ENCODE data around the gene LBX2. TPM values are rescaled to one million over a fixed set of nuclear protein-coding genes. Genes with fewer than 3 reads are reported as not detected.

Gene LBX2
- total RNA-seq, 4 donors from 2014 or later = 0.59 TPM; not detected in 3

DNA sequence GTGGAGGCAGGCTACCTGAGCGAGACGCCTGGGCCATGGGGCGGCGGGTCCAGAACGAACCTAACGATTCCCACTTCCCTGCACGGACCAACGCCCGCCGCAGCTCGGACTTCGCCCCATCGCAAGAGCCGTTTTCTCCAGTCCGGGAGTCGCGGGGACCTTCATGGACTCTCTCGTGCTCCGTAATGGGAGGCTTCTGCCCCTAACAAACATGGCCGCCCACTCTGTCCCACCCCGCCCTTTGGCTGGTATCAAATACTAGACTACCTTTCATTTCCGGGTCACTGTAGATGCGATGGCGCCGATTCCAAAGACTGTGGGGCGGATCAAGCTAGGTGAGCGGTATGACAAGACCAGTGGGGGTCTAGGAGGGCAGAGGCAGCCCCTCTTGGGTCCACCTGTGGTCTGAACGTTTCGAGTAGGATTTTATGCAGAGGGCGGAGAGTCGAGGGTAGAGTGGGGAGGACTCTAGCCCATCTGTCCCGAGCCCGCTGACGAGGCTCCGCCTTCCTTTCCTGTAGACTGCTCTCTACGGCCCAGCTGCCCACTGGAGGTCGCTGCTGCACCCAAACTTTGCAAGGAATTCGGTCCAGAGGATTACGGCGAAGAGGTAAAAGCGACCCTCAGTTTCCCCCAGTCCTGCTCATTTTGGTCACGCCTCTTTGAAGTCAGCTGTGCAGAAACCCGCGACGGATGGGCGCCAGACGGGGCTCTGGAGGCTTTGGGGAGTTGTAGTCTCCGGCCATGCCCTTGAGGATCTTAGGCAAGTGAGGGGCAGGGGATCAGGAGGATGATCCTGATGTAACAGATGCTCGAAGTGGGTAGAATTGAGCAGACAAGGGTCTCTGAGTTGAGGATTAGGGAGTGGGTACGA, 16.4 kb downstream of the LBX2 start, which contains the start of the genes CCDC142 and TTC31:
Gene CCDC142 (minus strand): TSS at position 198 of the 874 bp plus-strand sequence. CDS start 161 bp downstream, at position 37.
Gene TTC31 (plus strand): TSS at position 281 of the 874 bp plus-strand sequence. CDS start 15 bp downstream, at position 296.
- Histone ChIP-seq H3K4me1 (peaks cover 24 to 25% of the 10 kb centered on the region in 2 donors), H3K27me3 (no peaks in the 10 kb centered on the region), H3K9me3 (no peaks in the 10 kb centered on the region), H3K4me3 (peak within 1 kb of the TSS; percentile 82 to 97 (median 87)), H3K36me3 (peaks cover 0 to 33% of the 10 kb centered on the region in 2 donors), H3K27ac (peak within 1 kb of the TSS; percentile 83 to 94 (median 88))
- intact Hi-C loops (cut with DNase I; ENCODE audit: low total_unique reads) (loop anchor here (1.0 to 2.0 kb wide), 7 partner anchors 10 to 746 kb away; partner anchors contain the start of genes AUP1, HTRA2, INO80B and PCGF1), in situ Hi-C loops (cut with MboI; ENCODE audit: low sequenced_read_pairs in 4 of 4) (loop anchor here in 2 of 4 donors (5.0 to 10.0 kb wide), 2 partner anchors 49 to 102 kb away; no protein-coding TSS in a partner anchor)
- ATAC-seq (peak; percentile 99 to 100), DNase-seq (peak; percentile 96 to 97)
- peak; percentile 25 to 45 for TF ChIP-seq POLR2A (IDR thresholded peaks at IDR 0.05)
- TF ChIP-seq, protein P1, sequence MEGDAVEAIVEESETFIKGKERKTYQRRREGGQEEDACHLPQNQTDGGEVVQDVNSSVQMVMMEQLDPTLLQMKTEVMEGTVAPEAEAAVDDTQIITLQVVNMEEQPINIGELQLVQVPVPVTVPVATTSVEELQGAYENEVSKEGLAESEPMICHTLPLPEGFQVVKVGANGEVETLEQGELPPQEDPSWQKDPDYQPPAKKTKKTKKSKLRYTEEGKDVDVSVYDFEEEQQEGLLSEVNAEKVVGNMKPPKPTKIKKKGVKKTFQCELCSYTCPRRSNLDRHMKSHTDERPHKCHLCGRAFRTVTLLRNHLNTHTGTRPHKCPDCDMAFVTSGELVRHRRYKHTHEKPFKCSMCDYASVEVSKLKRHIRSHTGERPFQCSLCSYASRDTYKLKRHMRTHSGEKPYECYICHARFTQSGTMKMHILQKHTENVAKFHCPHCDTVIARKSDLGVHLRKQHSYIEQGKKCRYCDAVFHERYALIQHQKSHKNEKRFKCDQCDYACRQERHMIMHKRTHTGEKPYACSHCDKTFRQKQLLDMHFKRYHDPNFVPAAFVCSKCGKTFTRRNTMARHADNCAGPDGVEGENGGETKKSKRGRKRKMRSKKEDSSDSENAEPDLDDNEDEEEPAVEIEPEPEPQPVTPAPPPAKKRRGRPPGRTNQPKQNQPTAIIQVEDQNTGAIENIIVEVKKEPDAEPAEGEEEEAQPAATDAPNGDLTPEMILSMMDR (IDR thresholded peaks at IDR 0.05 in 4 of 5, conservative IDR thresholded peaks at IDR 0.05 in 1 of 5) = peak; percentile 74 to 90 (median 85)

DNA sequence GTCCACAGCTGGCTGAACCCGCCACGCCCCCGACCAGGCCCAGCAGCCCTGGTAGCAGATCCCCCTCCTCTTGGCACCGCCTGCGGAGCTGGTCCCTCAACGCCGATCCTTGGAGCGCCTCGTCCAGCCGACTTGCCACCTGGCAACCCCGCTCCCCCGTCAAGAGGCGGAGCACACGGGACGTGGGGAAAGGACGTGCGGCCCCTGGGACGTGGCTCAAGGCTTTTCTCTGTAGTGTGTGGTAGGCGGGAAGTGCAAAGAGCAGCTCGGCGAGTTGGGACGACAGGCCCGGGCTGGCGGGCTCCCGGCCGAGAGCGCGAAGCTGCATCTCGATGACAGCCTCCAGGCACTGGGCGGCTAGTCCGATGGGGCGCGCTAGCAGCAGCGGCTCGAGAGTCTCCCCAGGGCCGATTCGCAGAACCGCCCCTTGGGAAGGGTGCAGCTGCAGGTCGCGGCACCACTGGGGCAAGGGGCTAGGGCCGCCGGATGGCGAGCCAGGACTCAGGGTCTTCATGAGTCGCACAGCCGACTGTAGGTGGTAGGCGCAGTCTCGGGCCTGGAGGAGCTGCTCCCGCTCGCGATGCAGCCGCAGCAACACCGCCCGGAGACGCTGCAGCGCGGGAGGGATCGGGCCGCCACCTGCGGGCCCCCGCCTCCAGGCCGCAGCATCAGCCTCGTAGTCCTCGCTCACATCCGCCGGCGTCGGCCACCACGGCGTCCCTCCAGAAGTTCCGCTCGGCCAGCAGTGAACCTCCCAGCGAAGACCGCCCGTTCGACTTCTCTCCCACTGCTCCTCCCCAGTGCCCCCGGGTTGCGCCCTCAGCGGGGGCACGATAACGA, 17.2 kb downstream of the LBX2 start:
- Histone ChIP-seq H3K36me3 (peaks cover 0 to 40% of the 10 kb centered on the region in 2 donors), H3K27ac (peak overlapping the region; percentile 83 to 94 (median 88)), H3K27me3 (no peaks in the 10 kb centered on the region), H3K4me3 (peak overlapping the region; percentile 82 to 97 (median 87)), H3K9me3 (no peaks in the 10 kb centered on the region), H3K4me1 (peaks cover 24 to 25% of the 10 kb centered on the region in 2 donors)
- ATAC-seq (peak; percentile 44 to 45), DNase-seq (no peak)
- in situ Hi-C loops (cut with MboI; ENCODE audit: low sequenced_read_pairs in 4 of 4) (loop anchor here in 2 of 4 donors (5.0 to 10.0 kb wide), 2 partner anchors 50 to 103 kb away; no protein-coding TSS in a partner anchor), intact Hi-C loops (cut with DNase I; ENCODE audit: low total_unique reads) (loop anchor here (1.0 to 2.0 kb wide), 3 partner anchors 9 to 745 kb away; partner anchors contain the start of genes AUP1, HTRA2 and TPRKB)
- TF ChIP-seq POLR2A (IDR thresholded peaks at IDR 0.05) = no peak
- TF ChIP-seq, protein P1 (IDR thresholded peaks at IDR 0.05 in 4 of 5, conservative IDR thresholded peaks at IDR 0.05 in 1 of 5) = no peak

DNA sequence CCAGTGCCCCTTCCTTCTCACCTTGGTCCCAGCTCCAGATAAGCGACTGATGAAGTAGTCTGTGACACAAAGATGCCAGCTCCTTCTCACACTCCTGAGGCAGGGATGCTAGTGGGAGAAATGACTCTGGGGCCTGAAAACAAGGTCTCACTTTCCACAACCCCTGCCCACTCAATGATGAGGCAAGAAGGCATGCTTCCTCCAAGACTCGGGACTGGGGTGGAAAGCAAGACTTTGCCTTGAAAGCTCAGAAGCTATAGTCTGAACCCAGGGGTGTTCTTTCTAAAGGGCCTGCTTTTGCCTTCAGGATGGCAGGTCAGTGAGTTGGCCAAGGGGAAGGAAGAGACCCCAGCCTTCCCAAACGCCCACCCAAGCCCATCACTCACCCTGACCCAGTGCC, 18.0 kb downstream of the LBX2 start:
- ATAC-seq (no peak), DNase-seq (no peak)
- Histone ChIP-seq H3K27ac (peak overlapping the region; percentile 83 to 94 (median 88)), H3K36me3 (peaks cover 0 to 40% of the 10 kb centered on the region in 2 donors), H3K4me3 (peak overlapping the region; percentile 82 to 97 (median 87)), H3K9me3 (no peaks in the 10 kb centered on the region), H3K27me3 (no peaks in the 10 kb centered on the region), H3K4me1 (peaks cover 24 to 25% of the 10 kb centered on the region in 2 donors)
- intact Hi-C loops (cut with DNase I; ENCODE audit: low total_unique reads) = no loop called here
- in situ Hi-C loops (cut with MboI; ENCODE audit: low sequenced_read_pairs in 4 of 4) = loop anchor here in 2 of 4 donors (5.0 to 10.0 kb wide), 2 partner anchors 51 to 103 kb away; no protein-coding TSS in a partner anchor
- TF ChIP-seq, protein P1 (IDR thresholded peaks at IDR 0.05 in 4 of 5, conservative IDR thresholded peaks at IDR 0.05 in 1 of 5) = no peak
- TF ChIP-seq POLR2A (IDR thresholded peaks at IDR 0.05) = no peak

DNA sequence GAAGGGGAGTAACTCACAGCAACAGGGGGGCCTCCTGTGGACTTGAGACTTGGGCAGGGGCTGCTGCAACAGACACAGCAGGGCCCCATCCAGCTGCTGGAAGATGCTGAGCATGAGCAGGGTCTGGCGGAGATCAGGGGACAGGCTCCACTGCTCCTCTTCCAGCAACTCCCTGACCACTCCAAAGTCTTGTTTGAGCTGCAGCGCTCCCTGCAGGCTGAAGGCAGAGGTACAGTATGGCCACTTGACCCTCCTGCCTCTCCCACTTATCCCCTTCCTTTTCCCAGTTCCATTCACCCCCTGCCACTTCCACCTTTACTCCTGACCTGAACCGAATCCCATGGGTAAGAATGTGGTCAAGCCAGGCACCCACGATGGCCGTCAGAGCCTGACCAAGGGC, 24.5 kb downstream of the LBX2 start:
- no peak overlapping the region for H3K4me3 ChIP-seq
- peaks cover 0 to 36% of the 10 kb centered on the region in 2 donors for H3K36me3 ChIP-seq
- TF ChIP-seq POLR2A (IDR thresholded peaks at IDR 0.05) = no peak
- TF ChIP-seq, protein P1 (IDR thresholded peaks at IDR 0.05 in 4 of 5, conservative IDR thresholded peaks at IDR 0.05 in 1 of 5) = no peak
- no peaks in the 10 kb centered on the region for H3K27me3 ChIP-seq
- H3K27ac ChIP-seq = no peak overlapping the region
- H3K9me3 ChIP-seq = no peaks in the 10 kb centered on the region
- no peak for DNase-seq
- intact Hi-C loops (cut with DNase I; ENCODE audit: low total_unique reads) = no loop called here
- in situ Hi-C loops (cut with MboI; ENCODE audit: low sequenced_read_pairs in 4 of 4) = loop anchor here in 1 of 4 donors (25.0 kb wide), 1 partner anchor 362 kb away; the partner anchor contains the start of gene HK2
- H3K4me1 ChIP-seq = peaks cover 20 to 25% of the 10 kb centered on the region in 2 donors
- ATAC-seq = no peak
